ENCODE measurements around the gene DDX11. TPM values are rescaled to one million over a fixed set of nuclear protein-coding genes. Genes with fewer than 3 reads are reported as not detected.
A peak's percentile ranks its signal among the peaks of the same experiment; 100 is the strongest.
"Not testable (repeated sequence)": the region's sequence is repeated elsewhere in the genome, so short reads cannot be mapped to it uniquely, and the experiment has no call there.

Gene DDX11
- total RNA-seq, 1 donor from 2014 or later, result 20.0 TPM

DNA sequence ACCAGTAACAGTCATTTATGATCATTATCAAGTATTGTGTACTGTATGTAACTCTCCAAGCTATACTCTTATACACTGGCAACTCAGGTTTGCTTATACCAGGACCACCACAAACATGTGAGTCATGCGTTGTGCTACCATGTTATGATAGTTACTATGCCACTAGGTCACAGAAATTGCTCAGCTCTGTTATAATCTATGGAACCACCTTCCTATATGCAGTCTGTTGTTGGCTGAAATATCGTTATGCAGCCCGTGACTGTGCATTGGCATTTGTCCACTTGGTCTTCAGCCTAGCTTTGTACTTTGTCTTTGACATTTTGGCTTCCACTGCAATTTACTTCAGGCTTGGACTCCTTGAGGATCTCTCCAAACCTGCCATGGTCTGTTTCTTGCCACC lies 7.5 kb upstream of the DDX11 start:
- DNase-seq (ENCODE audit: low spot score); ATAC-seq: not testable (repeated sequence)

DNA sequence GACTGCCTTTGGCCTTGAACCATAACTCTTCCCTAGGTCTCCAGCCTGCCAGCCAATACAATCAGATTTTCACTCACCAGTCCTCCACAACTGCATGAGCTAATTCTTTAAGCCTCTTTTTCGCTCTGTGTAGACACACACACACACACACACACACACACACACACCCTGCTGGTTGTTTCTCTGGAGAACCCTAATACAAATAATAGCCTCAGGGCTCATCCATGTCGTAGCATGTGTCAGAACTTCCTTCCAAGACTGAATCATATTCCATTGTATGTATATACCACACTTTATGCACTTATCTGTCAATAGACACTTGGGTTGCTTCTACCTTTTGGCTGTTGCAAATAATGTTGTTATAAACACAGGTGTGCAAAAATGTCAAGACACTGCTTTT lies 6.0 kb upstream of the DDX11 start:
- not testable (repeated sequence) for ATAC-seq

DNA sequence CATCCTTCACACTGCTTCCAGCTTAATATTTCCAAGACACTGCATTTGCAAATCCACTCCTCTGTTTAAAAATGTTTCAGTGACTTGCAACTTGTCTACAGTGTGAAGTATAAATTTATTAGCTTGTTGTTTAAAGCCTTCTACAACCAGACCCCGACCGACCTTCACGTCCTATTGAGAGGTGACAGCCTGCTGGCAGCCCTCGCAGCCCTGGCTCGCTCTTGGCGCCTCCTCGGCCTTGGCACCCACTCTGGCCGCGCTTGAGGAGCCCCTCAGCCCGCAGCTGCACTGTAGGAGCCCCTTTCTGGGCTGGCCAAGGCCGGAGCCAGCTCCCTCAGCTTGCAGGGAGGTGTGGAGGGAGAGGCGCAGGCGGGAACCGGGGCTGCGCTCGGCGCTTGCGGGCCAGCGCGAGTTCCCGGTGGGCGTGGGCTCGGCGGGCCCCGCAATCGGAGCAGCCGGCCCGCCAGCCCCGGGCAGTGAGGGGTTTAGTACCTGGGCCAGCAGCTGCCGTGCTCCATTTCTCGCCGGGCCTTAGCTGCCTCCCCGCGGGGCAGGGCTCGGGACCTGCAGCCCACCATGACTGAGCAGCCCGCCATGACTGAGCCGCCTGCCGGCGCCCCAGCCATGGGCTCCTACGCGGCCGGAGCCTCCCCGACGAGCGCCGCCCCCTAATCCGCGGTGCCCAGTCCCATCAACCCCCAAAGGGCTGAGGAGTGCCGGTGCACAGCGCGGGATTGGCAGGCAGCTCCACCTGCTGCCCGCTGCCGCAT lies 2.5 kb upstream of the DDX11 start:
- not testable (repeated sequence) for ATAC-seq; DNase-seq (ENCODE audit: low spot score)

More for the DNA sequence above, 6.0 kb upstream of the DDX11 start:
- not testable (repeated sequence) for DNase-seq (ENCODE audit: low spot score)

DNA sequence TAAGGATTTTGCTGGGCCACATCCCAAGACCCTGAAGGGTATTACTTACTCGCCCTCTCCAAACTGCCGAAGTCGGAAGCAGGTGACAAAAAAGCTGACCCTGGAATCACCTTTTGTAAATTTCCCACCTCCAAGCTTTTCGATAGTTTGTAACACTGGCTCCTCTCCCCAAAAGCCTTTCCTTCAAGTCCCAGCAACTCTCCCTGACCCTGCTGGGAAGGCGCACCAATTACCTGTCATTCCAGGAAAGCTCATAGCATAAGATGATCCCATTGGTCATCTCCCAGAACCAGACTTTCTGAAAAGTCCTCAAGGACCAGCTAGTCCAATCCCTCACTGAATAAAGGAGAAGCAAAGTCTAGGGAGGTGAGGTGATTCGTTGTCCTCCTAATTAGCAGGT lies 698 bp upstream of the DDX11 start:
- not testable (repeated sequence) for ATAC-seq; DNase-seq (ENCODE audit: low spot score)

DNA sequence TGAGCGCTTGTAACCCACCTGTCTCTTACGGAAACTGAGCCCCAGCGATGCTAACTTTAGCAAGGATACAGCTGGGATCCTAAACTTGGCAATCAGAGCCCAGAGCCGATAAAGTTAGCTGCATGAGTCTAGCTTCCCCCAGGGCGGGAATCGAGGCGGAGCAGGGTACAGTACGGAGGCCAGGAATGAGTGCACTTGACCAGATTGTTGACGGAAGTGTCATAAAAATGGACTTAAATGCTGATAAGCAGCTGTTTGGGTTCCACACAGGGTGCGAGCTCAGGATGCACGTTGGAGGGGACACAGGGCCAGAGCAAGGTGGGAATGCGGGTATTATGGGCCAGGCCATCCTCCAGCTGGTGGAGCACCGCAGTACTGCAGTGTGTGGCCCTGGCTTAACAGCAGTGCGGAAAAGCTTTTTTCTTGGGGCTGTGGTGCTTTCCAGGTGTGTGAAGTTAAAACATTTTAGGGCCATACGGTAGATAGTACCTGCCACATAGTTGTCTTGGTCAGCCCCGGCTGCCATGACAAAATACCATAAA lies 744 bp downstream of the DDX11 start:
- not testable (repeated sequence) for DNase-seq (ENCODE audit: low spot score)
- peak; percentile 48 for ATAC-seq

DNA sequence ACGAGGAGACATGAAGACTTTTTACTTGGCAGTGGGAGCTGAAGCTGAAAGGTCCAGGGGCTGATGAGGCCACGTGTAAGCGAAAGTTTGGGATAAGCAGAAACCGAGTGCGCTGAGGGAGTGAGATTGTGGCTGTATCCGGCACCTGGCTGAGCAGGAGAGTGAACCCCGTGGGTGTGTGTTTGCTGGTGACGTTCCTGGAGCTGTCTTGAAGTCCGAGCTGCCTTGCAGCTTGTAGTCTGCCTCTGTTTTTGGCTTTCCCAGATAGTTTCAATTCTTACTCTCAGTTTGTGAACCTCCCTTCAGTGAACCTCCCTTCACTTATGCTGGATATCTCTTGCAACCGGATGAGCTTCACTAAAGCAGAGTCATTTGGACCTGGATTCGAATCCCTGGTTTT lies 2.5 kb downstream of the DDX11 start:
- not testable (repeated sequence) for DNase-seq (ENCODE audit: low spot score); ATAC-seq

DNA sequence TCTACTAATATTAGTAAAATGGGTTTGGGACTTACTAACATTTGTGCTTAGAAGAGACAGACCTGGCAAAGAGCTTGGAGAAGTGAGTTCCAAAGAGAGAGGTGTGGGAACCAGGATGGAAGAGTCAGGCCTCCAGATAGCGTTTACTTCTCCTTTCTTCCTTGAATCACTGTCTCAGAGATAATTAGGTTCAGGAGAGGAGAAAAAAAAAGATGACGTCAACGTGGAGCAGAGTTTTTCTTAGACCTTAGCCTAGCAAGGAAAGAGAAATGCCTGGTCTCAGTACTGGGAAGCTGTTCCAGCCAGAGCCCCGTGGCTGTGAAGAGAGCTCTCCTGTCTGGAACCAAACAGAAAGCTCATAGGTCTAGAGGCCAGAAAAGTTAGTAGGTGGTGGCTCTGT lies 3.4 kb downstream of the DDX11 start:
- not testable (repeated sequence) for DNase-seq (ENCODE audit: low spot score); ATAC-seq

DNA sequence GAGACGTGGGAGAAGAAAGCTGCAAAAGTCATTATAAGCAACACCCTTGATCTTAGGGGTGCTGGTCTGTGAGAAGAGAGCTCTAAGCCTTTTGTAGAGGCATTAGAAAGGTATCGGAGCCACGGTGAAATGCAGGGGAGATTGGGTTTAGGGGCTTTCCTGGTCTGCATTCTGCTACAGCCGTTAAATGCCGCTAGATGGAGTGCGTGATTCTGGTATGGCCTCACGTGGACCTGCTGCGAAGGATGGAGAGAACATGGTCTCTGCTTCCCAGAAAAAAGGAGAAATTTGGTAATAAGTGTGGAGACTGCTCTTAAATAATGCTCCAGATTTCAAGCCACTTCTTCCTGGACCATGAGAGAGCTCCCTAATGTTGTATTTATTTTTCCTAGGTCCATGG lies 4.3 kb downstream of the DDX11 start:
- not testable (repeated sequence) for ATAC-seq

DNA sequence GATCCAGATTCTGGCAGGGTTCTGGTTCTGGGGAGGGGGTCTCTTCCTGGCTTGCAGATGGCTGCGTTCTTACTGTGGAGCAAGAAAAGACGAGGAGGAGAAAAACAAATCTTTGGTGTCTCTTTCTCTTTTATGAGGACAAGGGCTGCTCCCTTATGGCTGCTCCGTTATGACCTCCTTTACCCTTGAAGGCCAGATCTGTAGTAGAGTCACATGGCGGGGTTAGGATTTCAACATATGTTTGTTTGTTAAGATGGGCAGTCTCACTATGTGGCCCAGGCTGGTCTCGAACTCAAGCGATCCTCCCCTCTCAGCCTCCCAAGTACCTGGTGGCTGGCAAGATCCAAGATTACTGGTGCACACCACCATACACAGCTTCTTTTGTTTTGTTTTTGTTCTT lies 5.8 kb downstream of the DDX11 start:
- not testable (repeated sequence) for DNase-seq (ENCODE audit: low spot score); ATAC-seq

More for the DNA sequence above, 4.3 kb downstream of the DDX11 start:
- DNase-seq (ENCODE audit: low spot score), result not testable (repeated sequence)

DNA sequence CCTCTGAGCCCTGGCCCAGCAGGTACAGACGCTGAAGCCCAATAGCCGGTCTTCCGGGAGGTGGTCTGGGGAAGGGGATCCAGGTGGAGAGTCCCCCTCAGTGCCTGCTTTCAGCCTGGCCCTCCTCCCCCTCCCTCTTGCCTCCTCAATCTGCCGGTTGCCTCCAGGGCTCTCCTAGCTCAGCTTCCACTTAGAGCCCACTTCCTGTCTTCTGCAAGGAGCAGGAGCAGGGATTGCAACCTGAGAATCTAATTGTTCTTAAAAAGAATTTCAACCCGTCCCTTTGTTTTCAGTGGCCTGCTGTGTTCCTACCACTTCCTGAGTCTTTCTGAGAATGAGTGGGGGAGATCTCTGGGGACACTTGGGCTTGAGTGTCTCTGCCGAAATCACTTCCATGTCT lies 6.6 kb downstream of the DDX11 start:
- ATAC-seq; DNase-seq (ENCODE audit: low spot score): not testable (repeated sequence)

DNA sequence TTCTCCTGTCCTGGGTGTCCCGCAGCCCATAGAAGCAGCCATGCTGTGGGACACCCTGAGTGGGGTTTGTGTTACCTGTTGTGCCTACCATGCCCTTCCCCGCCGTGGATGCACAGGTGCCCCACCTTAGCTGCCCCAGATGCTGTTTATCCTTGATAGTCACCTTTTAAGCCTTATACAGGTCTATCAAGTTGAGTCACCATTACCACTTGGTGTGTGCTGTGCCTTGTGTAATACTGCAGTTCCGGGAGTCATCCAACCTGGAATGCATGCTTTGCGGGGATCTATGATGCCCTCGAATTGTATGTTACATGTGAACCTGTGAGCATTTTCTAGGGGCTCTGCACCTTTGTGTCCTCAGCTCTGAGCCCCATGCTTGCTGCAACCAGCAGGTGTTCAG lies 7.6 kb downstream of the DDX11 start:
- not testable (repeated sequence) for ATAC-seq; DNase-seq (ENCODE audit: low spot score)

DNA sequence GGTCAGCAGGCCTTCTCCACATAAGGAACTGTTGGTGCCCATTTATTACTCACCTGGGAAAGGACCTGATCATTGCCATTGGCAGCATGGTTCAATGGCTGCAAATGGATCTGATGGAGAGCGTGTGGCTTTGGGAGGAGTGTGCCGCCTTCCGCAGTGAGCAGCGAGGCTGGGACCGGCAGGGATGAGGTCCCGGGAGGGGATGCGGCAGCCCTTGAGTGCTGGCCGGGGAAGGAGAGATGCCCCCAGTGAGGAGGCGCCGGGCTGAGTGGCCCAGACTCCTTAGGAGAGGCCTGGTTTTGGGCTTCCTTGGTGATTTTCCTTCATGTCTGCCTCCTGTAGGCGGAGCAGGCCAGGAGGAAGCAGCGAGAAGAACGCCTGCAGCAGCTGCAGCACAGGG lies 10.6 kb downstream of the DDX11 start:
- not testable (repeated sequence) for ATAC-seq; DNase-seq (ENCODE audit: low spot score)

DNA sequence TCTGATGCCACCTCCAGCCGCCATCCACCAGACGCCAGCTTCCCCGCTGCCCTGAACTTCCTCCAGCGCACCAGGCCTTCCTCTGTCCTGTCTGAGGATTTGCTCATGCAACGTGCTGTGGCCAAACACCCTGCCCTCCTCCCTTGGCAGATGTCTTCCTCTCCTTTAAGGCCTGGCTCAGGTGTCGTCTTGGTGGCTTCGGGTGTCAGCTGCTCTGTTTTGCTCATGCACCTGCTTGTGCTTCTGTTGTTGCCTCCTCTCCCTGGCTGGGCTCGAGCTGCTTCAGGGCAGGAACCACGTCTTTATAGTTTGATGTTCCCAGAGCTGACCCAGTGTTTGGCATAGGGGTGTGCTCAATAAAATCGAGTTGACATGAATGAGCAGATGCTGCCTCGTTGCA lies 12.4 kb downstream of the DDX11 start:
- ATAC-seq; DNase-seq (ENCODE audit: low spot score): not testable (repeated sequence)

DNA sequence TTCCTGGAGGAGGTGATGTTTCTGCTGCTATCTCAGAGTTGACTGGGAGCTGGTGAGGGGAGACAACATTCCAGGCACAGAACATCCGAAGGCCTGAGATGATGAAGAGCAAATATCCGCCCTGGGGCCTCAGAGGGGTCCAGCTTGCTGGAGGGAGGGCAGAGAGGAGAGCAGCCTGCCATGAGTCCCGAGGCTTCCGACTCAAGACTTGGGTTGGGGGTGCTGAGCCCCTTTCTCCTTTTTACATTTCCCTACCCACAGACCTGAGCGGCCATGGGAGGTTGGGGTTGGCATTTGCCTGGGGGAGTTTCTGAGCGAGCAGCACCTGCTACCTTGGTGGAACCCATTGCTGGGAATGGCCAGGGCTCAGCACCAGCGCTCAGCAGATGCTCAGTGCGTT lies 13.8 kb downstream of the DDX11 start:
- DNase-seq (ENCODE audit: low spot score); ATAC-seq: not testable (repeated sequence)

DNA sequence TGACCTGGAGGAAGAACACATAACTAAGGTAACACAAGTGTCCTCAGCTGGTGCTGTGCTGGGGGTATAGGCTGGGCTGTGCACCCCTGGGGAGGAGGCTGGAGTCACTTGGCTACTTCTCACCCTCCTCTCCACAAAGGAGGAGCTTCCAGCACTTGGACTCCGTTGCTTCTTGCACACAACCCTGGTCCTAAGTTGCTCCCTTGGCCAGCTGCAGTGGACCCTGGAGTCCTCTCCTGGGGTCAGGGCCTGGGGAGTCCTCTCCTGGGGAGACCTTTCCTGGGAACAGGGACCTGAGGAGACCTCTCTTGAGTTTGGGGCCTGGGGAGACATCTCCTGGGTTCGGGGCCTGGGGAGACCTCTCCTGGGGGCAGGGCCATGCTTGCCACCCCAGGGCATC lies 14.3 kb downstream of the DDX11 start:
- not testable (repeated sequence) for DNase-seq (ENCODE audit: low spot score); ATAC-seq

DNA sequence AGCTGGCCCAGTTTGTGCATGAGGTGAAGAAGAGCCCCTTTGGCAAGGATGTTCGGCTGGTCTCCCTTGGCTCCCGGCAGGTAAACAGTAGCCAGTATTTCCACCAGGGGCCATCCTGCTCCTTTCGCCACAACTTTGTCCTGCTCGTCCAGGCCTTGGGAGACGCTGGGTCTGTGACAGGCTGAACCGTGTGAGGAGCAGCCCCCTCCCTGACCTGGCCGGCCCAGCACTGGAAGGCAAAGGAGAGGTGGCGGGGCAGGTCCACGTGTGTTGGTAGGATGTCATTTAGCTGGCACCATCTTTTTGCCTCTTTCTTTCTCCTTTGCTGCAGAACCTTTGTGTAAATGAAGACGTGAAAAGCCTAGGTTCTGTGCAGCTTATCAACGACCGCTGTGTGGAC lies 15.4 kb downstream of the DDX11 start:
- ATAC-seq, result no peak

DNA sequence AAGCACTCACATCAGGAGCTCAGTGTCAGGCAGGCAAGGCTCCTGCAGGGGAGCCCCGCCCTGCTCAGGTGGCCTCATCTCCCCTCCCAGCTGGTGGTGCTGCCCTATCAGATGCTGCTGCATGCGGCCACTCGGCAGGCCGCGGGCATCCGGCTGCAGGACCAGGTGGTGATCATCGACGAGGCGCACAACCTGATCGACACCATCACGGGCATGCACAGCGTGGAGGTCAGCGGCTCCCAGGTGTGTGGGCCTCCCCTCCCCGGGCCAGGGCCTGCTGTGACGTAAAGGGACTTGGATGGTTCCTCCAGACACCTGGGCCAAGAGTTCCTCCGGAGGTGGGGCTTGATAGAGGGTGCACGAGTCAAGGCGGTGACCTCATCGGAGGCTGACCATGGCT lies 18.0 kb downstream of the DDX11 start:
- not testable (repeated sequence) for DNase-seq (ENCODE audit: low spot score); ATAC-seq

More for the DNA sequence above, 15.4 kb downstream of the DDX11 start:
- DNase-seq (ENCODE audit: low spot score), result no peak

DNA sequence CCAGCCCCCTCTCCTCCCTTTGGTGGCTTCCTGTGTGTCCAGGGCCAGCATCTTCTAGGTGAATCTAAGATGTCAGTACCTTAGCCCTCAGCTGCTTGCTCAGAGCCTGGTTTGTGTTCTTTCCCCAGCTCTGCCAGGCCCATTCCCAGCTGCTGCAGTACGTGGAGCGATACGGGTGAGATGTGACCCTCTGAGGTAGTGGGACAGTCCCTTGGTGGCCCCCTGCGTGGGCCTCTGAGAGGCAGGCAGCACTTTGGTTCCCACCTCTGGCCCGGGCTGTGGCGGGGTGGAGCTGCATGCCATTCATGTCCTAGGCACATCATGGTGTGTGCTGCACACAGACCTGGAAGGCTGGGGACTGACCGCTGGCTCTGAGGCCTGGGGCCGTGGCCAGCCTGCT lies 19.1 kb downstream of the DDX11 start:
- not testable (repeated sequence) for DNase-seq (ENCODE audit: low spot score); ATAC-seq

DNA sequence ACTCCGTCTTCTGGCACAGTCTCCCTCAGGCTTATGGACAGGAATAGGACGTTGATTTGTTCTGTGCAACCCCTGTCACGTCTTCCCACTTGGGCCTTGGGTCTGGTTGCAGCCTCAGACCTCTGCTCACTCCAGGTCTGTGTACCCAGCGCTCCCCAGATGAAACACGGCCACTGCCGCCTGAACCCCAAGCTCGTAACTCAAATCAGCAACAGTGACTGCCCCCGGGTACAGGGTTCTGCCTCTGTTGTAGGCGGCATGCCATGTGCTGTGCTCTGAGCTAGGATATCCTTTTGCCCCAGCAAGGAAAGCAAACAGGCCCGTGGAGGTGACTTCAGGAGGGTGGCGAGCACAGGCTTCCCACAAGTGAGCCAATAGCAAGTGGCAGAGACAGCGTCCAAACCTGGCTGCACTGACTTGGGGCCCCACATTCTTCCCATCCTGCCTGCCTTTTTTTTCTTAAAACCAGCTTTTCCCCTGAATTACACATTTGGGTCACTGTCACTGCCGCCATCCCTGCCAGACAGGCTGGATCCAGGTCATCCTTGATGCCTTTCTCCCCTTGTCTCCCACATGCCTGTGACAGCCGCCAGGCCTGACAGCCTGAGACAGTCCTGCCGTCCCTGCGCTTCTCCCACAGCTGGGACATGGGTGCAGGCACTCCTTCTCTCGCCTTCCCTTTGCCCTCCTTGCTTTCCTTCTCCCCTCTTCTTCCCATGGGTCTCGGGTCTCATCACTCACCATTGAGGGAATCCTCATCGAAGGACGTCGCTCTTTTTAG lies 21.6 kb downstream of the DDX11 start:
- DNase-seq (ENCODE audit: low spot score); ATAC-seq: not testable (repeated sequence)

DNA sequence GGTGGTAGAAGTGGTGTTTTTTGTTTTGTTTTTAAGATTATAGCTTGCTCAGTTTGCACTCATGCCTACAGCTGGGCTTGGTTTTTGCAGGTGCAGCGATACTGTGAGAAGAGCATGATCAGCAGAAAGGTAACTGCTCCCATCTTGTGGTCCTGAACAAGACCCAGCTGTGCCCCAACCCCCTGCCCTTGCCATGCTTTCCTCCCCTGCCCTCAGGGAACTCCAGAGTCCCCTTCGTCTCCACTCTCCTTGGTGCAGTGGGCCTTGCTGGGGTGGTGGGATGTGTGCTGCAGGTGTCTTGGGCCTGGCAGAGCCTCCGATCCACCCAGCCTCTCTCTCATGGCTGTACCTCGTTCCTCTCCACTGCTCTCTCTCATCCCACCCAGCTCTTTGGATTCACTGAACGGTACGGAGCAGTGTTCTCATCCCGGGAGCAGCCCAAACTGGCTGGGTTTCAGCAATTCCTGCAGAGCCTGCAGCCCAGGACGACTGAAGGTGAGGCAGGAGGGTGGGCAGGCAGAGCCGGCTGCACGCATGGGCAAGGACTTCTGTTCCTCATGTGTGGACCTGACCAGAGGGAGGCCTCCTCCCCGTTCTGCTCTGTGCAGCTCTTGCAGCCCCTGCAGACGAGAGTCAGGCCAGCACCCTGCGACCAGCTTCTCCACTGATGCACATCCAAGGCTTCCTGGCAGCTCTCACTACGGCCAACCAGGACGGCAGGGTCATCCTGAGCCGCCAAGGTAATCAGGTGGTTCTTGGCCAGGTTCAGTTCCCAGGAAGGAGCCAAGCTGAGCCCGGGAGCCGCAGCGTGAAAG lies 22.8 kb downstream of the DDX11 start:
- not testable (repeated sequence) for DNase-seq (ENCODE audit: low spot score); ATAC-seq

Measured in left lobe of liver (tissue), 2 donors.